CD4-positive, alpha-beta T cell (primary cell): Measurements from ENCODE around the gene TMEM106B. TPM values are rescaled to one million over a fixed set of nuclear protein-coding genes. Genes with fewer than 3 reads are reported as not detected.

ENCODE experiments used
- ATAC-seq: fragments of 200-7000 bp; cut with Tn5 transposase; one replicate; pipeline ENCODE4 v1.10.0; 2022; ENCODE audit warnings: mild to moderate bottlenecking; ENCODE audit not compliant: poor library complexity
- CTCF ChIA-PET: fragments of 350-600 bp; sonication (Branson Sonifier 250); formaldehyde crosslinking; loops from one replicate; lab custom pipeline; 2021; ENCODE audit warnings: antibody characterized with exemption, inconsistent platforms; lab: Charles Lee
- POLR2A ChIA-PET: fragments of 350-600 bp; sonication (Branson Sonifier 250); formaldehyde crosslinking; loops from one replicate; lab custom pipeline; 2021; ENCODE audit warnings: antibody characterized with exemption, inconsistent platforms; lab: Charles Lee
- DNase-seq, 14 experiments: peaks; one replicate each; pipeline ENCODE4 v3.0.0-alpha.2; 2013 to 2020; ENCODE audit warnings: mixed read lengths in 2 of 14
- H3K27ac ChIP-seq, 2 donors: one replicate each; pipeline versions ENCODE4 v1.5.1 to v1.7.0; 2013; ENCODE audit warnings: low read length in 2 of 2, low read depth in 1 of 2, mild to moderate bottlenecking in 1 of 2
- H3K27me3 ChIP-seq, 2 experiments: 1 replicate in 1 of 2; 2 replicates in 1 of 2; pipeline versions ENCODE4 v1.6.1 to v1.7.0; 2013; ENCODE audit warnings: low read length in 2 of 2, control low read depth in 1 of 2, mild to moderate bottlenecking in 1 of 2, moderate library complexity in 1 of 2; ENCODE audit not compliant: insufficient read depth in 2 of 2, control insufficient read depth in 1 of 2
- H3K36me3 ChIP-seq: one replicate; pipeline ENCODE4 v1.6.1; 2013; ENCODE audit warnings: low read length, control low read depth; ENCODE audit not compliant: insufficient read depth
- H3K4me1 ChIP-seq: one replicate; pipeline ENCODE4 v1.6.1; 2013; ENCODE audit warnings: low read length, control low read depth; ENCODE audit not compliant: insufficient read depth
- H3K4me3 ChIP-seq: one replicate; pipeline ENCODE4 v1.5.1; 2013; ENCODE audit warnings: mild to moderate bottlenecking, low read length, moderate library complexity
- H3K9me3 ChIP-seq, 2 experiments: 1 replicate in 1 of 2; 2 replicates in 1 of 2; pipeline versions ENCODE4 v1.6.1 to v1.7.0; 2013; ENCODE audit warnings: low read length in 2 of 2, mild to moderate bottlenecking in 2 of 2, control low read depth in 1 of 2, moderate library complexity in 1 of 2; ENCODE audit not compliant: control insufficient read depth in 1 of 2, insufficient read depth in 1 of 2
- H3K27ac Mint-ChIP-seq: one replicate; pipeline ENCODE4 v1.8.0; 2020; ENCODE audit warnings: mixed read lengths
- H3K27me3 Mint-ChIP-seq: one replicate; pipeline ENCODE4 v1.8.0; 2021; ENCODE audit warnings: mixed read lengths
- H3K36me3 Mint-ChIP-seq: one replicate; pipeline ENCODE4 v1.8.0; 2021; ENCODE audit warnings: low read depth, mixed read lengths
- H3K4me1 Mint-ChIP-seq: one replicate; pipeline ENCODE4 v1.8.0; 2021; ENCODE audit warnings: low read depth, mixed read lengths
- H3K4me3 Mint-ChIP-seq: one replicate; pipeline ENCODE4 v1.8.0; 2020; ENCODE audit warnings: mild to moderate bottlenecking, mixed read lengths
- H3K9me3 Mint-ChIP-seq: one replicate; pipeline ENCODE4 v1.8.0; 2020; ENCODE audit warnings: mixed read lengths
- intact Hi-C, 2 experiments: fragments of 100-400 bp; cut with DNase I in 1 of 2; cut with micrococcal nuclease in 1 of 2; formaldehyde crosslinking; loops; one replicate each; pipeline versions ENCODE4 v1.15.1 to v1.9.0; 2023 to 2025; cut with DNase I, micrococcal nuclease
- total RNA-seq, 174 experiments: library from RNA in 2 of 174; stranded (reverse) in 2 of 174; gene quantifications; one replicate each; pipeline ENCODE4 v1.2.3 and lab custom pipeline; 2021 to 2026
- TF ChIP-seq, protein P1 (sequence below): fragments of 200-600 bp; IDR thresholded peaks from one replicate; pipeline ENCODE4 v1.8.0; 2022; ENCODE audit warnings: antibody characterized with exemption, mild to moderate bottlenecking

TMEM106B gene
- total RNA-seq, 2 experiments from 2014 or later, result 16.9 to 17.5 TPM

DNA sequence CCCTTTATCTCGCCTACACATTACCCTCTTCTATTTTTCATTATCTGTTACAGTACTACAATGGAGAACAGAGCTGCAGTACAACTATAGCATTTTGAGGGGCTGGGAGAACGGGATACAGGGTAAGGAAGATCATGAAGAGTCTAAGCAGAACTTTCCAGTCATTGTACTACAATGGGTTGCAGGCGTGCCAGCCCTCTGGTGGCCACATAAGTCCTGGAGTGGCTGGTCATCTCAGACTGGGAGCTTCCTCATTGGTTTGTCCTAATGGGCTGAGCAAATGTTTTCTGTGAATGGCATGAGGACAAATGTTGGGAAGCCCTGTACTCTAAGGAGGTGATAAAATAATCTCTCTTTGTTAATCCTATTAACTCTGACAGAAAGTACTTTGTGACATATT lies 33.0 kb downstream of the TMEM106B start:
- Histone ChIP-seq H3K9me3 (no peaks in the 10 kb centered on the region), H3K27me3 (no peaks in the 10 kb centered on the region), H3K36me3 (peaks cover 1% of the 10 kb centered on the region), H3K4me3 (no peak overlapping the region), H3K27ac (no peak overlapping the region), H3K4me1 (no peaks in the 10 kb centered on the region)
- Mint-ChIP-seq H3K36me3 (peaks cover 19% of the 10 kb centered on the region), H3K4me1 (peaks cover 16% of the 10 kb centered on the region), H3K27ac (no peak overlapping the region), H3K4me3 (no peak overlapping the region), H3K27me3 (no peaks in the 10 kb centered on the region), H3K9me3 (no peaks in the 10 kb centered on the region)
- TF ChIP-seq, protein P1, sequence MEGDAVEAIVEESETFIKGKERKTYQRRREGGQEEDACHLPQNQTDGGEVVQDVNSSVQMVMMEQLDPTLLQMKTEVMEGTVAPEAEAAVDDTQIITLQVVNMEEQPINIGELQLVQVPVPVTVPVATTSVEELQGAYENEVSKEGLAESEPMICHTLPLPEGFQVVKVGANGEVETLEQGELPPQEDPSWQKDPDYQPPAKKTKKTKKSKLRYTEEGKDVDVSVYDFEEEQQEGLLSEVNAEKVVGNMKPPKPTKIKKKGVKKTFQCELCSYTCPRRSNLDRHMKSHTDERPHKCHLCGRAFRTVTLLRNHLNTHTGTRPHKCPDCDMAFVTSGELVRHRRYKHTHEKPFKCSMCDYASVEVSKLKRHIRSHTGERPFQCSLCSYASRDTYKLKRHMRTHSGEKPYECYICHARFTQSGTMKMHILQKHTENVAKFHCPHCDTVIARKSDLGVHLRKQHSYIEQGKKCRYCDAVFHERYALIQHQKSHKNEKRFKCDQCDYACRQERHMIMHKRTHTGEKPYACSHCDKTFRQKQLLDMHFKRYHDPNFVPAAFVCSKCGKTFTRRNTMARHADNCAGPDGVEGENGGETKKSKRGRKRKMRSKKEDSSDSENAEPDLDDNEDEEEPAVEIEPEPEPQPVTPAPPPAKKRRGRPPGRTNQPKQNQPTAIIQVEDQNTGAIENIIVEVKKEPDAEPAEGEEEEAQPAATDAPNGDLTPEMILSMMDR, result no peak
- intact Hi-C loops, result no loop called here
- ChIA-PET POLR2A (no interaction called here), CTCF (no interaction called here)
- ATAC-seq, result no peak
- no peak for DNase-seq

DNA sequence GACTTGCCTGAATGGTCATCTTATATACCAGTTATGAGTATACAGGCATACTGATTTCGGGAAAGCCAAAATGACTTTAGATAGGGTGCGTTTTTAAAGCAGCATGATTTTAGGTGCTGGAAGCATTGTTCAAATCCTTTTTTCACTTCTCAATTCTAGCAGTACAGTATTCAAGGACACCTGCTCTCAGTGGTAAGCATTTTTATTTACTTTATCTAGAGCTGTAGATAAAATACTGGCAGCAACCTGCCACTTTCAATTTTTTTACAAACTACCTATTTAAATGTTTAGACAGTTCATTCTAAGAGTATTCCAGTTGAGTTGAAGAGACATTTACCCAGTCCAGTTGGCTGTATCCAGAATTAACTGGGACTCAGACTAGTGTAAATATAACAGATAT lies 33.6 kb downstream of the TMEM106B start:
- H3K9me3 Mint-ChIP-seq, result no peaks in the 10 kb centered on the region
- H3K4me3 Mint-ChIP-seq, result no peak overlapping the region
- Histone ChIP-seq H3K36me3 (no peaks in the 10 kb centered on the region), H3K27me3 (no peaks in the 10 kb centered on the region), H3K4me1 (no peaks in the 10 kb centered on the region), H3K27ac (no peak overlapping the region), H3K9me3 (no peaks in the 10 kb centered on the region), H3K4me3 (no peak overlapping the region)
- intact Hi-C loops, result no loop called here
- ATAC-seq (no peak), DNase-seq (no peak)
- POLR2A ChIA-PET, result no interaction called here
- no peaks in the 10 kb centered on the region for H3K27me3 Mint-ChIP-seq
- no peak overlapping the region for H3K27ac Mint-ChIP-seq
- CTCF ChIA-PET, result interaction anchor here (0.7 kb wide), 1 partner anchor 29 kb away, joined by 3 read pairs; no protein-coding TSS in a partner anchor
- peaks cover 15% of the 10 kb centered on the region for H3K36me3 Mint-ChIP-seq
- TF ChIP-seq, protein P1, result no peak
- H3K4me1 Mint-ChIP-seq, result peaks cover 11% of the 10 kb centered on the region

DNA sequence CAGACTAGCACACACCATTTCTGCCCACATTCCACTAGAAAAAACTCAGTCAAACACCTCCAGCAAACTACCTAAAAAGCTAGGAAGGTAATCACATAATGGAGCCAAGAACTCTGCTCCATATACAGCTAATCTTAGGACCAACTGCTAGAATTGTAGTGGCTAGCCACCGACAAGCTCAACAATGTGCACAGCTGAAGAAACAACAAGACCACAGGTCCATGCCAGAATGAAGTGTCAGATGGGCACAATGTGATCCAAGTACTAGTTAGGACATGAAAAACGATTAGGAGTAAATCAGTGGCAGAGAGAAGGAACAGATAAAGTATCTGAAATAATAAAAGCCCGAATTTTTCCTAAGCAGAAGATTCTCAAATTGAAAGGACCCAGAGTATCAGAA lies 38.6 kb downstream of the TMEM106B start:
- H3K36me3 ChIP-seq, result no peaks in the 10 kb centered on the region
- intact Hi-C loops, result no loop called here
- Mint-ChIP-seq H3K27ac (no peak overlapping the region), H3K4me3 (no peak overlapping the region), H3K9me3 (peaks cover 14% of the 10 kb centered on the region), H3K27me3 (no peaks in the 10 kb centered on the region), H3K36me3 (peaks cover 12% of the 10 kb centered on the region), H3K4me1 (no peaks in the 10 kb centered on the region)
- DNase-seq, result no peak
- H3K4me3 ChIP-seq, result no peak overlapping the region
- ChIA-PET POLR2A (no interaction called here), CTCF (interaction anchor here (1.3 kb wide), 1 partner anchor 9 kb away, joined by 3 read pairs; no protein-coding TSS in a partner anchor)
- TF ChIP-seq, protein P1, result no peak
- no peak overlapping the region for H3K27ac ChIP-seq
- ATAC-seq, result no peak
- H3K9me3 ChIP-seq, result no peaks in the 10 kb centered on the region
- no peaks in the 10 kb centered on the region for H3K27me3 ChIP-seq
- no peaks in the 10 kb centered on the region for H3K4me1 ChIP-seq
